ENCODE results near the gene CDHR3.

The CDHR3 gene

DNA sequence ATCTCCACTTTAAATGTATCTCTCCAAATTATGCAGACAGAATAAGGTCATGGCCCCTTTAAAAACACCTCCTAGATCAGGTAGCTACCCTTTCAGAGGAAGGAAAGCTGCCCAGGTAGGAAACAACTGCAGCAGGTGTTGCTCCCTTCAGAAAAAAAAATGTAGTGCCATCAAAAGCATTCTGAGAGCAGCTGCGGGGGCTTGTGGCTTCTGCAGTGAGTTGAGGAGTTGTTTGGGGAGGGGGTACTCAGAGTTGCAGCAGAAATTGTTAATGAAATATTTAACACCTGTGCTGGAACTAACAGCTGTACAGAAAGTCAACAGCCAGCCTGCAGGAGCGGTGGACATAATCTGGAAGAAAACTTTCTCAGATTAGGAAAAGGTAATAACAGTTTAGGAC, 24.0 kb downstream of the CDHR3 start:
- H2AFZ ChIP-seq: no peak overlapping the region
- H3K9ac ChIP-seq: no peak overlapping the region
- no peaks in the 10 kb centered on the region for H3K9me3 ChIP-seq (ENCODE audit: control insufficient read depth, low read length)
- no peak overlapping the region for H3K4me3 ChIP-seq (ENCODE audit: low read depth, low read length)
- no peaks in the 10 kb centered on the region for H3K36me3 ChIP-seq (ENCODE audit: control insufficient read depth, insufficient read depth, low read length)
- H3K4me1 ChIP-seq: no peaks in the 10 kb centered on the region
- no peak overlapping the region for H3K4me2 ChIP-seq (ENCODE audit: low read length)
- H3K79me2 ChIP-seq: no peaks in the 10 kb centered on the region
- H3K27me3 ChIP-seq (ENCODE audit: control insufficient read depth, insufficient read depth, low read length): peaks cover 3% of the 10 kb centered on the region
- TF ChIP-seq, protein P1, sequence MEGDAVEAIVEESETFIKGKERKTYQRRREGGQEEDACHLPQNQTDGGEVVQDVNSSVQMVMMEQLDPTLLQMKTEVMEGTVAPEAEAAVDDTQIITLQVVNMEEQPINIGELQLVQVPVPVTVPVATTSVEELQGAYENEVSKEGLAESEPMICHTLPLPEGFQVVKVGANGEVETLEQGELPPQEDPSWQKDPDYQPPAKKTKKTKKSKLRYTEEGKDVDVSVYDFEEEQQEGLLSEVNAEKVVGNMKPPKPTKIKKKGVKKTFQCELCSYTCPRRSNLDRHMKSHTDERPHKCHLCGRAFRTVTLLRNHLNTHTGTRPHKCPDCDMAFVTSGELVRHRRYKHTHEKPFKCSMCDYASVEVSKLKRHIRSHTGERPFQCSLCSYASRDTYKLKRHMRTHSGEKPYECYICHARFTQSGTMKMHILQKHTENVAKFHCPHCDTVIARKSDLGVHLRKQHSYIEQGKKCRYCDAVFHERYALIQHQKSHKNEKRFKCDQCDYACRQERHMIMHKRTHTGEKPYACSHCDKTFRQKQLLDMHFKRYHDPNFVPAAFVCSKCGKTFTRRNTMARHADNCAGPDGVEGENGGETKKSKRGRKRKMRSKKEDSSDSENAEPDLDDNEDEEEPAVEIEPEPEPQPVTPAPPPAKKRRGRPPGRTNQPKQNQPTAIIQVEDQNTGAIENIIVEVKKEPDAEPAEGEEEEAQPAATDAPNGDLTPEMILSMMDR (IDR thresholded peaks at IDR 0.05): no peak
- H3K27ac ChIP-seq: no peak overlapping the region

DNA sequence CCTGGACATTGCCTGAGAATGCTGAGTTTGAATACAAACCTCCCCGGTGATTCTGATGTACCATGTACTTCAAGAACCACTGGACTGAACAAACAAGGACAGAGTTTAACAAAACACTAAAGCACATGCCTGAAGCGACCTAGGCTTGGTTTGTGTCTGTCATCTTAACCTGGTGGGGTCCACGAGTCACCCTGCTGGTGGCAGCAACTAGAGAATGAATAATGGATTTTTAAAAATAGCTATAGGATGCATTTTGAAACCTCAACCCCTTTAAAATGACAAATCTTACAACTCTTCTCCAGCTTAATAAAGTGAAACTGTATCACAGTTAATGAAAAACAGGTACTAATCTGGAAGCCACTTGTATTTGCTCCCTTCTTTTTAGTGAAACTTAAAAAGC, 25.2 kb downstream of the CDHR3 start:
- no peaks in the 10 kb centered on the region for H3K36me3 ChIP-seq (ENCODE audit: control insufficient read depth, insufficient read depth, low read length)
- H3K9ac ChIP-seq: no peak overlapping the region
- H3K27me3 ChIP-seq (ENCODE audit: control insufficient read depth, insufficient read depth, low read length): peaks cover 3% of the 10 kb centered on the region
- TF ChIP-seq, protein P1 (IDR thresholded peaks at IDR 0.05): no peak
- no peaks in the 10 kb centered on the region for H3K79me2 ChIP-seq
- H3K4me2 ChIP-seq (ENCODE audit: low read length): no peak overlapping the region
- no peak overlapping the region for H2AFZ ChIP-seq
- H3K9me3 ChIP-seq (ENCODE audit: control insufficient read depth, low read length): no peaks in the 10 kb centered on the region
- H3K27ac ChIP-seq: no peak overlapping the region
- H3K4me3 ChIP-seq (ENCODE audit: low read depth, low read length): no peak overlapping the region
- no peaks in the 10 kb centered on the region for H3K4me1 ChIP-seq

DNA sequence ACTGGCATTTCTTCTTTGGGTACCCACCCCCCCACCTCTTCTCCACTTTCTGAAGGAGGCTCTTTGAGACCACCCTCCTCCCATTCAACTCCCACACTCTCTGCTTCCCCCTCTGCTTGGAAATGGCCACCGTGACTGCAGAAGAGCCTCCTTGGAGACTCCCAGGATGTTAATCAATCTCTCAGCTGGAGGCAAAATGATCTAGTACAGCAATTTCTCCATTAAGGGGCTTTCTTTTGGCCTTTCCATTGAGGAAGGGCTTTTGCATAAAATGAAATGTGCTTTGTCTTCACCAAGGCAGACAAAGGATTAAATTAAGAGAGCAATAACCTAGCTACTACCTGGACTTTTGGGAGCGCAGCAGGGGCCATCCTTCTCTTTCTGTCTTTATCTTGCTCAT, 26.1 kb downstream of the CDHR3 start:
- Histone ChIP-seq H3K9me3 (ENCODE audit: control insufficient read depth, low read length) (no peaks in the 10 kb centered on the region), H3K27me3 (ENCODE audit: control insufficient read depth, insufficient read depth, low read length) (peaks cover 3% of the 10 kb centered on the region), H3K4me3 (ENCODE audit: low read depth, low read length) (no peak overlapping the region), H3K27ac (no peak overlapping the region), H3K9ac (no peak overlapping the region), H2AFZ (no peak overlapping the region), H3K4me1 (no peaks in the 10 kb centered on the region), H3K4me2 (ENCODE audit: low read length) (no peak overlapping the region), H3K79me2 (no peaks in the 10 kb centered on the region), H3K36me3 (ENCODE audit: control insufficient read depth, insufficient read depth, low read length) (no peaks in the 10 kb centered on the region)
- TF ChIP-seq, protein P1 (IDR thresholded peaks at IDR 0.05): no peak

DNA sequence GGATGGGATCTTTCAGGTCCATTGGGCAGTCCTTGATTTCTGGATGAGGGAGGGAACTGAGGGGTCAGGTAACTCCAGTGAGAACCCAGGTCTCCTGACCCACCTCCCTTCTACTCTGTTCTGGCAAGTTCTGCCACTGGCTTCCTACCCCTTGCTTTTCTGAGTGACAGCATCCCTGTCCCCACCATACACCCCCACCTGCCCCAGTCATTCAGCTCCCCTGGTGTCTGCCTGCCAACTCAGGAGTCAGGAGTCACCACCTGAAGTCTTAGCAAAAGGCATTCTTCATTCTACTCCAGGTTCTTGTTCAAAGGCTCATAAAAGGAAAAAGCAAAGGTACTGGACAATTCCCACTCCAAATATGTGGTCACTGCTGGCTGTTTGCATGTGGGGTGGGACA, 26.6 kb downstream of the CDHR3 start:
- Histone ChIP-seq H3K79me2 (no peaks in the 10 kb centered on the region), H3K4me1 (no peaks in the 10 kb centered on the region), H3K9ac (no peak overlapping the region), H3K4me3 (ENCODE audit: low read depth, low read length) (no peak overlapping the region), H3K27me3 (ENCODE audit: control insufficient read depth, insufficient read depth, low read length) (peaks cover 3% of the 10 kb centered on the region), H2AFZ (no peak overlapping the region), H3K36me3 (ENCODE audit: control insufficient read depth, insufficient read depth, low read length) (no peaks in the 10 kb centered on the region), H3K9me3 (ENCODE audit: control insufficient read depth, low read length) (no peaks in the 10 kb centered on the region), H3K27ac (no peak overlapping the region), H3K4me2 (ENCODE audit: low read length) (no peak overlapping the region)
- TF ChIP-seq, protein P1 (IDR thresholded peaks at IDR 0.05): no peak

DNA sequence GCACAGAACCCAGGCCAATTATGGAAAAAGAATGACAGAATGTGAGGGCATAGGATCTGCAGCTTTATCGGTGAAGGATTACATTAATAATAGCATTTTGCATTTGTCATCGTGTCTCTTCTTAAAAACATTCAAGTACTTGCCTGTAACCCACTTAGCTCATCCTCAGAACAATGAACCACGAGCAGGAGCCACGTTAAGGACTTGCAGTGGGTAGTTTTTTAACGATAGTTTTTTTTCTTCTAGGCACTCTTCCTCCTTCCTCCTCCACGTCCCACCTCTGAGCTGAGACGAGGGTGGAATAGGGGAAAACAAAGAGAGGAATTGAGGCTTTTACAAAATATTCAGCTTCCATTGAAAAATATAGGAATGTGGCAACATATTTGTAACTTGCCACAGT, 27.1 kb downstream of the CDHR3 start:
- no peak overlapping the region for H3K9ac ChIP-seq

More for the DNA sequence above, 27.1 kb downstream of the CDHR3 start:
- H2AFZ ChIP-seq: no peak overlapping the region
- H3K36me3 ChIP-seq (ENCODE audit: control insufficient read depth, insufficient read depth, low read length): no peaks in the 10 kb centered on the region
- no peaks in the 10 kb centered on the region for H3K9me3 ChIP-seq (ENCODE audit: control insufficient read depth, low read length)
- H3K27ac ChIP-seq: no peak overlapping the region
- no peak overlapping the region for H3K4me2 ChIP-seq (ENCODE audit: low read length)
- no peaks in the 10 kb centered on the region for H3K79me2 ChIP-seq
- H3K4me1 ChIP-seq: no peaks in the 10 kb centered on the region
- peaks cover 3% of the 10 kb centered on the region for H3K27me3 ChIP-seq (ENCODE audit: control insufficient read depth, insufficient read depth, low read length)
- TF ChIP-seq, protein P1 (IDR thresholded peaks at IDR 0.05): no peak
- H3K4me3 ChIP-seq (ENCODE audit: low read depth, low read length): no peak overlapping the region

All from parathyroid adenoma (tissue), 2 donors.